Endothelial cell of umbilical vein (primary cell): ENCODE measurements around the gene FLACC1.

Experiments
- CTCF ChIP-seq, 2 donors: IDR thresholded peaks; 1 replicate in 1 of 2; 2 replicates in 1 of 2; pipeline ENCODE4 v1.5.1; 2011; ENCODE audit warnings: low read length in 2 of 2, mild to moderate bottlenecking in 2 of 2, moderate library complexity in 2 of 2, control low read depth in 1 of 2, inconsistent platforms in 1 of 2, low read depth in 1 of 2; ENCODE audit not compliant: insufficient read depth in 1 of 2; ENCODE audit errors: extremely low read depth in 1 of 2
- EZH2 ChIP-seq: IDR thresholded peaks from 2 replicates; pipeline ENCODE4 v1.6.1; 2012; ENCODE audit warnings: borderline replicate concordance, low read depth, mild to moderate bottlenecking, moderate library complexity, low read length, inconsistent platforms; ENCODE audit not compliant: severe bottlenecking
- JUN ChIP-seq: IDR thresholded peaks from 2 replicates; pipeline ENCODE4 v1.6.1; 2011; ENCODE audit warnings: borderline replicate concordance, low read depth; ENCODE audit not compliant: insufficient read length, insufficient read depth
- POLR2A ChIP-seq: IDR thresholded peaks from 2 replicates; pipeline ENCODE4 v1.6.1; 2012; ENCODE audit warnings: low read depth, mild to moderate bottlenecking, control low read depth, low read length

- TF ChIP-seq CTCF (IDR thresholded peaks at IDR 0.05; ENCODE audit: extremely low read depth in 1 of 2, insufficient read depth in 1 of 2, low read depth in 1 of 2, low read length in 2 of 2) = no peak
- no peak for TF ChIP-seq EZH2
- no peak for TF ChIP-seq JUN
- TF ChIP-seq POLR2A = no peak
Observed at GRCh38 chr2:201263779-201264178, 93.4 kb downstream of the FLACC1 start.
